Measurements from ENCODE around the gene SBK2. TPM values are rescaled to one million over a fixed set of nuclear protein-coding genes. Genes with fewer than 3 reads are reported as not detected.

Gene SBK2
- total and polyA plus RNA-seq, 9 of the 15 experiments (the other 6 are each of a cell fraction or from before 2014, with no cell fraction given) = not detected

- TF ChIP-seq CHCHD3 (CRISPR knock-in tag; IDR thresholded peaks at IDR 0.05) (no peak), SAFB2 (IDR thresholded peaks at IDR 0.05; ENCODE audit: borderline replicate concordance, low read depth, low read length, severe bottlenecking) (no peak), ZNF609 (CRISPR knock-in tag; IDR thresholded peaks at IDR 0.05; ENCODE audit: borderline replicate concordance) (no peak), HOXB6 (CRISPR knock-in tag; IDR thresholded peaks at IDR 0.05; ENCODE audit: borderline replicate concordance) (no peak), ZBTB7A (IDR thresholded peaks at IDR 0.05; ENCODE audit: borderline replicate concordance, control insufficient read depth, low read depth, low read length) (peak; percentile 59; the same call in 1 of the 2 replicates), PATZ1 (CRISPR knock-in tag; IDR thresholded peaks at IDR 0.05; ENCODE audit: borderline replicate concordance) (no peak), BCOR (IDR thresholded peaks at IDR 0.05) (peak; percentile 89), ZNF766 (CRISPR knock-in tag; conservative IDR thresholded peaks at IDR 0.05) (no peak), HDAC2 (IDR thresholded peaks at IDR 0.05) (peak; percentile 67; the same call in 1 of the 2 replicates)
- TF ChIP-seq, protein P1, sequence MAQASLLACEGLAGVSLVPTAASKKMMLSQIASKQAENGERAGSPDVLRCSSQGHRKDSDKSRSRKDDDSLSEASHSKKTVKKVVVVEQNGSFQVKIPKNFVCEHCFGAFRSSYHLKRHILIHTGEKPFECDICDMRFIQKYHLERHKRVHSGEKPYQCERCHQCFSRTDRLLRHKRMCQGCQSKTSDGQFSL (CRISPR knock-in tag; IDR thresholded peaks at IDR 0.05) = no peak
- TF ChIP-seq, protein P1 (tag; IDR thresholded peaks at IDR 0.05) = 0 out of 4 replicates have a peak, but pooled peaks of 1 of the 2 experiments have one; percentile 19
- TF ChIP-seq, protein P2, sequence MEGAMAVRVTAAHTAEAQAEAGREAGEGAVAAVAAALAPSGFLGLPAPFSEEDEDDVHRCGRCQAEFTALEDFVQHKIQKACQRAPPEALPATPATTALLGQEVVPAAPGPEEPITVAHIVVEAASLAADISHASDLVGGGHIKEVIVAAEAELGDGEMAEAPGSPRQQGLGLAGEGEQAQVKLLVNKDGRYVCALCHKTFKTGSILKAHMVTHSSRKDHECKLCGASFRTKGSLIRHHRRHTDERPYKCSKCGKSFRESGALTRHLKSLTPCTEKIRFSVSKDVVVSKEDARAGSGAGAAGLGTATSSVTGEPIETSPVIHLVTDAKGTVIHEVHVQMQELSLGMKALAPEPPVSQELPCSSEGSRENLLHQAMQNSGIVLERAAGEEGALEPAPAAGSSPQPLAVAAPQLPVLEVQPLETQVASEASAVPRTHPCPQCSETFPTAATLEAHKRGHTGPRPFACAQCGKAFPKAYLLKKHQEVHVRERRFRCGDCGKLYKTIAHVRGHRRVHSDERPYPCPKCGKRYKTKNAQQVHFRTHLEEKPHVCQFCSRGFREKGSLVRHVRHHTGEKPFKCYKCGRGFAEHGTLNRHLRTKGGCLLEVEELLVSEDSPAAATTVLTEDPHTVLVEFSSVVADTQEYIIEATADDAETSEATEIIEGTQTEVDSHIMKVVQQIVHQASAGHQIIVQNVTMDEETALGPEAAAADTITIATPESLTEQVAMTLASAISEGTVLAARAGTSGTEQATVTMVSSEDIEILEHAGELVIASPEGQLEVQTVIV (CRISPR knock-in tag; IDR thresholded peaks at IDR 0.05; ENCODE audit: borderline replicate concordance) = no peak
- TF ChIP-seq, protein P3, sequence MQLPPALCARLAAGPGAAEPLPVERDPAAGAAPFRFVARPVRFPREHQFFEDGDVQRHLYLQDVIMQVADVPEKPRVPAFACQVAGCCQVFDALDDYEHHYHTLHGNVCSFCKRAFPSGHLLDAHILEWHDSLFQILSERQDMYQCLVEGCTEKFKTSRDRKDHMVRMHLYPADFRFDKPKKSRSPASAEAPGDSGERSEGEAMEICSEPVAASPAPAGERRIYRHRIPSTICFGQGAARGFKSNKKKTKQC (CRISPR knock-in tag; IDR thresholded peaks at IDR 0.05) = 0 out of 2 replicates have a peak, but pooled peaks have one; percentile 7
These were observed 48.8 kb downstream of the SBK2 start, which contains the start of gene SSC5D (continued) for GRCh38 chr19:55487924-55488687.
